IMR-90 (cell line): ENCODE results near the gene ZNF579. TPM values are rescaled to one million over a fixed set of nuclear protein-coding genes. Genes with fewer than 3 reads are reported as not detected.

Source experiments
- ATAC-seq: fragments of 200-7000 bp; cut with Tn5 transposase; 2 replicates; pipeline ENCODE4 v1.9.1; 2020; ENCODE audit warnings: low read depth, mild to moderate bottlenecking, moderate library complexity
- BruUV-seq: library from RNA; stranded (reverse); fragments of 400-500 nt; replicated peaks from 2 replicates; lab custom pipeline; 2021; lab: Mats Ljungman, UMichigan
- CTCF ChIA-PET: fragments of 300-600 bp; formaldehyde crosslinking; extraction: SDS; loops from one replicate; lab custom pipeline; 2021; ENCODE audit warnings: antibody characterized with exemption; lab: Yijun Ruan, JAX
- POLR2A ChIA-PET: fragments of 300-600 bp; sonication (Branson Sonifier 250); formaldehyde crosslinking; loops from one replicate; lab custom pipeline; 2022; ENCODE audit warnings: antibody characterized with exemption; ENCODE audit not compliant: unreplicated experiment; lab: Charles Lee
- DNase-seq: peaks from one replicate; pipeline ENCODE4 v3.0.0; 2013
- H2AFZ ChIP-seq: replicated peaks from 2 replicates; pipeline ENCODE3; 2013; ENCODE audit warnings: low read length, mild to moderate bottlenecking; ENCODE audit not compliant: poor library complexity
- H2AK5ac ChIP-seq: 2 replicates; pipeline ENCODE4 v1.6.1; 2013; ENCODE audit warnings: low read depth, low read length, inconsistent platforms
- H2AK9ac ChIP-seq: replicated peaks from 2 replicates; pipeline ENCODE3; 2013; ENCODE audit warnings: mild to moderate bottlenecking, low read depth, low read length, moderate library complexity; ENCODE audit not compliant: poor library complexity
- H2BK120ac ChIP-seq: 2 replicates; pipeline ENCODE4 v1.6.1; 2013; ENCODE audit warnings: low read depth, low read length, inconsistent platforms
- H2BK15ac ChIP-seq: 3 replicates; pipeline ENCODE4 v1.6.1; 2013; ENCODE audit warnings: low read depth, low read length, inconsistent platforms
- H2BK20ac ChIP-seq: 2 replicates; pipeline ENCODE4 v1.6.1; 2013; ENCODE audit warnings: low read depth, mild to moderate bottlenecking, inconsistent platforms, low read length, moderate library complexity
- H2BK5ac ChIP-seq: 2 replicates; pipeline ENCODE4 v1.6.1; 2013; ENCODE audit warnings: mild to moderate bottlenecking, low read depth, low read length, inconsistent platforms; ENCODE audit not compliant: poor library complexity, severe bottlenecking
- H3K14ac ChIP-seq: replicated peaks from 2 replicates; pipeline ENCODE4 v1.6.1; 2013; ENCODE audit warnings: low read depth, low read length, inconsistent platforms
- H3K18ac ChIP-seq: 2 replicates; pipeline ENCODE4 v1.6.1; 2013; ENCODE audit warnings: low read depth, low read length, control low read depth
- H3K23ac ChIP-seq: 2 replicates; pipeline ENCODE4 v1.6.1; 2013; ENCODE audit warnings: low read depth, low read length, inconsistent platforms
- H3K27ac ChIP-seq: 2 replicates; pipeline ENCODE4 v1.5.1; 2013; ENCODE audit warnings: mild to moderate bottlenecking, control low read depth, low read length; ENCODE audit not compliant: insufficient read depth
- H3K27me3 ChIP-seq: 2 replicates; pipeline ENCODE4 v1.6.1; 2013; ENCODE audit warnings: low read length; ENCODE audit not compliant: control insufficient read depth, insufficient read depth
- H3K36me3 ChIP-seq: 2 replicates; pipeline ENCODE4 v1.6.1; 2013; ENCODE audit warnings: low read length, mixed read lengths; ENCODE audit not compliant: control insufficient read depth, insufficient read depth
- H3K4ac ChIP-seq: 2 replicates; pipeline ENCODE4 v1.6.1; 2013; ENCODE audit warnings: low read depth, low read length, inconsistent platforms
- H3K4me1 ChIP-seq: 2 replicates; pipeline ENCODE4 v1.6.1; 2013; ENCODE audit warnings: low read length, mixed read lengths; ENCODE audit not compliant: control insufficient read depth, insufficient read depth
- H3K4me2 ChIP-seq: 2 replicates; pipeline ENCODE4 v1.6.1; 2013; ENCODE audit warnings: low read depth, mild to moderate bottlenecking, control low read depth, low read length, moderate library complexity
- H3K4me3 ChIP-seq: 2 replicates; pipeline ENCODE4 v1.5.1; 2013; ENCODE audit warnings: low read depth, mild to moderate bottlenecking, control low read depth, low read length, moderate library complexity; ENCODE audit not compliant: insufficient read depth
- H3K56ac ChIP-seq: 2 replicates; pipeline ENCODE4 v1.6.1; 2013; ENCODE audit warnings: low read length, inconsistent platforms; ENCODE audit not compliant: insufficient read depth; ENCODE audit errors: extremely low read depth
- H3K79me1 ChIP-seq, 2 experiments: 2 replicates each; pipeline ENCODE4 v1.6.1; 2013; ENCODE audit warnings: low read length in 2 of 2, inconsistent platforms in 1 of 2, low read depth in 1 of 2
- H3K9ac ChIP-seq: 2 replicates; pipeline ENCODE4 v1.6.1; 2013; ENCODE audit warnings: low read depth, low read length, control low read depth
- H3K9me1 ChIP-seq: 2 replicates; pipeline ENCODE4 v1.6.1; 2013; ENCODE audit warnings: low read length, inconsistent platforms; ENCODE audit not compliant: insufficient read depth
- H3K9me3 ChIP-seq: 2 replicates; pipeline ENCODE4 v1.6.1; 2013; ENCODE audit warnings: low read length; ENCODE audit not compliant: control insufficient read depth, insufficient read depth
- H4K20me1 ChIP-seq: 2 replicates; pipeline ENCODE4 v1.6.1; 2013; ENCODE audit warnings: low read length, inconsistent platforms; ENCODE audit not compliant: insufficient read depth
- H4K5ac ChIP-seq: 2 replicates; pipeline ENCODE4 v1.6.1; 2013; ENCODE audit warnings: mild to moderate bottlenecking, low read depth, low read length, control low read depth
- H4K8ac ChIP-seq, 2 experiments: 2 replicates each; pipeline ENCODE4 v1.6.1; 2013; ENCODE audit warnings: low read depth in 2 of 2, low read length in 2 of 2, control low read depth in 1 of 2, inconsistent platforms in 1 of 2
- H4K91ac ChIP-seq: 2 replicates; pipeline ENCODE4 v1.6.1; 2013; ENCODE audit warnings: low read depth, low read length, inconsistent platforms; ENCODE audit not compliant: insufficient read depth
- CHD1 ChIP-seq: IDR thresholded peaks from 2 replicates; pipeline ENCODE4 v1.6.1; 2012; ENCODE audit warnings: low read depth, low read length, improper control_type of control experiment
- MAFK ChIP-seq: IDR thresholded peaks from 2 replicates; pipeline ENCODE4 v1.6.1; 2012; ENCODE audit warnings: low read depth, low read length, improper control_type of control experiment
- MXI1 ChIP-seq: IDR thresholded peaks from 2 replicates; pipeline ENCODE4 v1.6.1; 2012; ENCODE audit warnings: low read depth, mild to moderate bottlenecking, low read length, moderate library complexity, borderline replicate concordance
- SMC3 ChIP-seq: fragments of 150-350 bp; IDR thresholded peaks from 2 replicates; pipeline ENCODE4 v1.6.1; 2016; ENCODE audit warnings: low read depth, mild to moderate bottlenecking, antibody characterized with exemption, low read length, moderate library complexity
- WGBS, 2 experiments: methylation state at CpG; one replicate each; pipeline versions ENCODE4 v1.1.5 to v1.1.7; 2013; ENCODE audit warnings: missing lambda C conversion rate in 2 of 2; ENCODE audit not compliant: insufficient read length in 1 of 2; ENCODE audit errors: extremely low coverage in 2 of 2; 5-methylcytosine and 5-hydroxymethylcytosine counted together
- dilution Hi-C: fragments of 300-500 bp; cut with HindIII; formaldehyde crosslinking; loops from one replicate; pipeline ENCODE4 v1.14.3; 2018; ENCODE audit warnings: low sequenced_read_pairs; ENCODE audit not compliant: unreplicated experiment
- in situ Hi-C: fragments of 300-500 bp; cut with MboI; formaldehyde crosslinking; loops from 3 replicates; pipeline ENCODE4 v1.14.3; 2019; ENCODE audit warnings: low sequenced_read_pairs, inconsistent platforms, mixed read lengths
- intact Hi-C: fragments of 100-400 bp; cut with micrococcal nuclease; formaldehyde crosslinking; loops from 2 replicates; pipeline ENCODE4 v1.10.0; 2022
- polyA plus RNA-seq, 3 experiments: library from polyadenylated mRNA; depleted of rRNA; stranded (reverse); fragments of >200 nt; gene quantifications; 2 replicates each; pipeline ENCODE4 v1.2.3, GENCODE V29; 2012; ENCODE audit warnings: low replicate concordance in 1 of 3
- total RNA-seq: library from RNA; depleted of rRNA; stranded (reverse); fragments of >200 nt; gene quantifications from 2 replicates; pipeline ENCODE4 v1.2.3, GENCODE V29; 2012
- TF ChIP-seq, protein P1 (sequence below): fragments of 150-350 bp; IDR thresholded peaks from 2 replicates; pipeline ENCODE4 v1.6.1; 2016; ENCODE audit warnings: low read depth, mild to moderate bottlenecking, low read length, moderate library complexity, borderline replicate concordance
- TF ChIP-seq, protein P2 (sequence below): conservative IDR thresholded peaks from 2 replicates; pipeline ENCODE4 v1.5.1; 2012; ENCODE audit warnings: mild to moderate bottlenecking, low read depth, low read length, improper control_type of control experiment
- TF ChIP-seq, protein P3 (sequence below): fragments of 150-350 bp; IDR thresholded peaks from 2 replicates; pipeline ENCODE4 v1.6.1; 2017; ENCODE audit warnings: mild to moderate bottlenecking, antibody characterized with exemption, low read length, low read depth

Gene ZNF579
- total and polyA plus RNA-seq, 2 of the 4 experiments (the other 2 are of a cell fraction) = 0.54 to 9.0 TPM

DNA sequence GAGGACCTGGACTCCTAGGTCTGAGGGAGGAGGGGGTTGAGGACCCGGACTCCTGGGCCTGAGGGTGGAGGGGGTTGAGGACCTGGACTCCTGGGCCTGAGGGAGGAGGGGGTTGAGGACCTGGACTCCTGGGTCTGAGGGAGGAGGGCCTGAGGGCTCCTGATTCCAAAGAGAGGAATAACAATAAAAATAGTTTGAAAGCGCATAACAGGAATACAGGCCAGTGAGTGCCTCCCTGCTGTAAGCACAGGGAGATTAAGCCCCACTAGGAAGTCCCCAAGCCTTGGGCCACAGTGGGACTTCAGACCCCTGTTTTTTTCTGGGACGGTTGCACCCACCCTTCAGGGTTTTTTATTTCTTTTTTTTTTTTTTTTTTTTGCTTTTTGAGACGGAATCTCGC is 42.5 kb downstream of the ZNF579 start:
- H2AK5ac ChIP-seq = no peak overlapping the region
- dilution Hi-C loops = no loop called here
- ATAC-seq (no peak), DNase-seq (no peak)
- H2BK5ac ChIP-seq = no peak overlapping the region
- CTCF ChIA-PET = no interaction called here
- intact Hi-C loops = no loop called here
- no peak overlapping the region for H3K27ac ChIP-seq
- H3K14ac ChIP-seq = no peak overlapping the region
- H2AK9ac ChIP-seq = no peak overlapping the region
- no peaks in the 10 kb centered on the region for H3K79me1 ChIP-seq
- no TSS peak for BruUV-seq
- H4K8ac ChIP-seq = 0 out of 4 replicates have a peak overlapping the region, but pooled peaks of 1 of the 2 experiments have one; percentile 10
- H3K23ac ChIP-seq = no peak overlapping the region
- H3K18ac ChIP-seq = no peak overlapping the region
- POLR2A ChIA-PET = no interaction called here
- H3K27me3 ChIP-seq = no peaks in the 10 kb centered on the region; the same call in 1 of the 2 replicates
- H2BK15ac ChIP-seq = no peak overlapping the region
- H3K9me3 ChIP-seq = no peaks in the 10 kb centered on the region; the same call in 1 of the 2 replicates
- 0 out of 2 replicates have a peak overlapping the region, but pooled peaks have one; percentile 15 for H2BK120ac ChIP-seq
- no peak overlapping the region for H2AFZ ChIP-seq
- peak overlapping the region; percentile 22; the same call in 1 of the 2 replicates for H3K4ac ChIP-seq
- in situ Hi-C loops = no loop called here
- H4K20me1 ChIP-seq = no peaks in the 10 kb centered on the region
- H3K4me2 ChIP-seq = no peak overlapping the region
- H4K5ac ChIP-seq = no peak overlapping the region
- no peaks in the 10 kb centered on the region; the same call in 1 of the 2 replicates for H3K4me1 ChIP-seq
- H3K9me1 ChIP-seq = 0 out of 2 replicates have a peak, but pooled peaks cover 2% of the 10 kb centered on the region
- H3K9ac ChIP-seq = no peak overlapping the region
- no peak overlapping the region for H4K91ac ChIP-seq
- WGBS, 2 experiments = 79% methylated on average over 2 of the region's 5 CpGs; no CpG with 5 or more reads in 1 of the 2 experiments
- H2BK20ac ChIP-seq = no peak overlapping the region
- H3K56ac ChIP-seq = no peak overlapping the region
- TF ChIP-seq CHD1 (no peak), SMC3 (no peak), MAFK (no peak), MXI1 (no peak)
- TF ChIP-seq, protein P1, sequence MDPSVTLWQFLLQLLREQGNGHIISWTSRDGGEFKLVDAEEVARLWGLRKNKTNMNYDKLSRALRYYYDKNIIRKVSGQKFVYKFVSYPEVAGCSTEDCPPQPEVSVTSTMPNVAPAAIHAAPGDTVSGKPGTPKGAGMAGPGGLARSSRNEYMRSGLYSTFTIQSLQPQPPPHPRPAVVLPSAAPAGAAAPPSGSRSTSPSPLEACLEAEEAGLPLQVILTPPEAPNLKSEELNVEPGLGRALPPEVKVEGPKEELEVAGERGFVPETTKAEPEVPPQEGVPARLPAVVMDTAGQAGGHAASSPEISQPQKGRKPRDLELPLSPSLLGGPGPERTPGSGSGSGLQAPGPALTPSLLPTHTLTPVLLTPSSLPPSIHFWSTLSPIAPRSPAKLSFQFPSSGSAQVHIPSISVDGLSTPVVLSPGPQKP = no peak
- TF ChIP-seq, protein P2, sequence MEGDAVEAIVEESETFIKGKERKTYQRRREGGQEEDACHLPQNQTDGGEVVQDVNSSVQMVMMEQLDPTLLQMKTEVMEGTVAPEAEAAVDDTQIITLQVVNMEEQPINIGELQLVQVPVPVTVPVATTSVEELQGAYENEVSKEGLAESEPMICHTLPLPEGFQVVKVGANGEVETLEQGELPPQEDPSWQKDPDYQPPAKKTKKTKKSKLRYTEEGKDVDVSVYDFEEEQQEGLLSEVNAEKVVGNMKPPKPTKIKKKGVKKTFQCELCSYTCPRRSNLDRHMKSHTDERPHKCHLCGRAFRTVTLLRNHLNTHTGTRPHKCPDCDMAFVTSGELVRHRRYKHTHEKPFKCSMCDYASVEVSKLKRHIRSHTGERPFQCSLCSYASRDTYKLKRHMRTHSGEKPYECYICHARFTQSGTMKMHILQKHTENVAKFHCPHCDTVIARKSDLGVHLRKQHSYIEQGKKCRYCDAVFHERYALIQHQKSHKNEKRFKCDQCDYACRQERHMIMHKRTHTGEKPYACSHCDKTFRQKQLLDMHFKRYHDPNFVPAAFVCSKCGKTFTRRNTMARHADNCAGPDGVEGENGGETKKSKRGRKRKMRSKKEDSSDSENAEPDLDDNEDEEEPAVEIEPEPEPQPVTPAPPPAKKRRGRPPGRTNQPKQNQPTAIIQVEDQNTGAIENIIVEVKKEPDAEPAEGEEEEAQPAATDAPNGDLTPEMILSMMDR = no peak
- TF ChIP-seq, protein P3, sequence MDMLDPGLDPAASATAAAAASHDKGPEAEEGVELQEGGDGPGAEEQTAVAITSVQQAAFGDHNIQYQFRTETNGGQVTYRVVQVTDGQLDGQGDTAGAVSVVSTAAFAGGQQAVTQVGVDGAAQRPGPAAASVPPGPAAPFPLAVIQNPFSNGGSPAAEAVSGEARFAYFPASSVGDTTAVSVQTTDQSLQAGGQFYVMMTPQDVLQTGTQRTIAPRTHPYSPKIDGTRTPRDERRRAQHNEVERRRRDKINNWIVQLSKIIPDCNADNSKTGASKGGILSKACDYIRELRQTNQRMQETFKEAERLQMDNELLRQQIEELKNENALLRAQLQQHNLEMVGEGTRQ = no peak
- H3K4me3 ChIP-seq = no peak overlapping the region
- no peaks in the 10 kb centered on the region for H3K36me3 ChIP-seq
